ENCODE results near the gene LRP1B.

LRP1B gene

DNA sequence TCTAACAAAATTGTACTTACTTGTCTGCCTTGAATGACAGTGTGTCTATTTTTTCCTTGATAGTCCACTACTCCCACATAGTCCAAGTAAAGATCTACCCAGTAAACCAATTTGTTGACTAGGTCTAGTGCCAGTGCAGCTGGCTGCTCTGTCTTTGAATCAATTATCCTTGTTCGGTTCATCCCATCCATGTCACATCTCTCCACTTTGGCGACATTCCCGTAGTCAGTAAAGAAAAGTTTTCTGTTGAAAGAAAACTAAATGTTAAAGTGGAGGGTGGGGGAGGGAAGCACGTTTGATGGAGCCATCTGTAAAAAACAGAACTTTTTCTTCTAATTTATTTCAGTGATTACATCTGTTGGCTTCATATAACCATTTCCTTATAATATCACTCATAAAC lies 1068.8 kb downstream of the LRP1B start:
- Histone ChIP-seq H3K9me3 (ENCODE audit: insufficient read depth, low read depth, low read length) (no peaks in the 10 kb centered on the region), H3K4me3 (ENCODE audit: low read length) (no peak overlapping the region), H3K27ac (ENCODE audit: low read length) (no peak overlapping the region), H3K27me3 (ENCODE audit: insufficient read depth, low read length) (no peaks in the 10 kb centered on the region), H3K9ac (ENCODE audit: low read depth, low read length) (no peak overlapping the region), H3K4me1 (ENCODE audit: insufficient read depth, low read length) (peaks cover 6% of the 10 kb centered on the region; the same call in 1 of the 2 replicates), H3K36me3 (ENCODE audit: insufficient read depth, low read depth, low read length) (no peaks in the 10 kb centered on the region)

- Histone ChIP-seq H3K4me3 (ENCODE audit: low read length) (no peak overlapping the region), H3K9me3 (ENCODE audit: insufficient read depth, low read depth, low read length) (no peaks in the 10 kb centered on the region), H3K9ac (ENCODE audit: low read depth, low read length) (no peak overlapping the region), H3K4me1 (ENCODE audit: insufficient read depth, low read length) (peaks cover 3% of the 10 kb centered on the region; the same call in 1 of the 2 replicates), H3K27ac (ENCODE audit: low read length) (no peak overlapping the region), H3K27me3 (ENCODE audit: insufficient read depth, low read length) (no peaks in the 10 kb centered on the region), H3K36me3 (ENCODE audit: insufficient read depth, low read depth, low read length) (no peaks in the 10 kb centered on the region)
Observed at GRCh38 chr2:141058556-141058955, 1072.3 kb downstream of the LRP1B start.

DNA sequence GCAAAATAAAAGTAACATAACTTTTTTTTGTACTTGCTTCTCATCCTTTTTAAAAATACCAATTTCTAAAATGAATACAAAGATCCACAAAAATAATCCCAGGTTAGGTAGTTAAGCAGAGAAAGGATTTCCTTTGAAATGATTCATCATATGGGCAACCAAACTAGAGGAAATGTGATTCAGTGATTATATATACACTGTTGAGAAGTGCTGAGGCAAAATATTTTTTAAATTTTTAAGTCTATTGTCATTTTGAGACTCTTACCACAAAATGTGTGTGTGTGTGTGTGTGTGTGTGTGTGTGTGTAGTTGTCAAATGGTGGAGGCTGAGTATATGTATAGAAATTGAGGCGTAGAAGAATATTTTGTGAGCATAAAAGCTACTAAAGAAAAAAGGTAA lies 1075.3 kb downstream of the LRP1B start:
- no peak overlapping the region for H3K27ac ChIP-seq (ENCODE audit: low read length)
- no peaks in the 10 kb centered on the region for H3K36me3 ChIP-seq (ENCODE audit: insufficient read depth, low read depth, low read length)
- no peaks in the 10 kb centered on the region for H3K27me3 ChIP-seq (ENCODE audit: insufficient read depth, low read length)
- H3K4me3 ChIP-seq (ENCODE audit: low read length), result no peak overlapping the region
- no peak overlapping the region for H3K9ac ChIP-seq (ENCODE audit: low read depth, low read length)
- H3K9me3 ChIP-seq (ENCODE audit: insufficient read depth, low read depth, low read length), result no peaks in the 10 kb centered on the region
- no peaks in the 10 kb centered on the region for H3K4me1 ChIP-seq (ENCODE audit: insufficient read depth, low read length)

- Histone ChIP-seq H3K9ac (ENCODE audit: low read depth, low read length) (no peak overlapping the region), H3K36me3 (ENCODE audit: insufficient read depth, low read depth, low read length) (no peaks in the 10 kb centered on the region), H3K4me1 (ENCODE audit: insufficient read depth, low read length) (no peaks in the 10 kb centered on the region), H3K27ac (ENCODE audit: low read length) (no peak overlapping the region), H3K27me3 (ENCODE audit: insufficient read depth, low read length) (no peaks in the 10 kb centered on the region), H3K4me3 (ENCODE audit: low read length) (no peak overlapping the region), H3K9me3 (ENCODE audit: insufficient read depth, low read depth, low read length) (no peaks in the 10 kb centered on the region)
Observed at GRCh38 chr2:141048951-141049350, 1081.9 kb downstream of the LRP1B start.

GRCh38 chr2:141041281-141041680 lies 1089.5 kb downstream of the LRP1B start:
- Histone ChIP-seq H3K27ac (ENCODE audit: low read length) (no peak overlapping the region), H3K9me3 (ENCODE audit: insufficient read depth, low read depth, low read length) (no peaks in the 10 kb centered on the region), H3K4me1 (ENCODE audit: insufficient read depth, low read length) (no peaks in the 10 kb centered on the region; the same call in 1 of the 2 replicates), H3K9ac (ENCODE audit: low read depth, low read length) (no peak overlapping the region), H3K27me3 (ENCODE audit: insufficient read depth, low read length) (no peaks in the 10 kb centered on the region), H3K4me3 (ENCODE audit: low read length) (no peak overlapping the region), H3K36me3 (ENCODE audit: insufficient read depth, low read depth, low read length) (no peaks in the 10 kb centered on the region)

GRCh38 chr2:141038341-141038740 lies 1092.5 kb downstream of the LRP1B start:
- Histone ChIP-seq H3K4me3 (ENCODE audit: low read length) (no peak overlapping the region), H3K4me1 (ENCODE audit: insufficient read depth, low read length) (peaks cover 3% of the 10 kb centered on the region; the same call in 1 of the 2 replicates), H3K27ac (ENCODE audit: low read length) (no peak overlapping the region), H3K27me3 (ENCODE audit: insufficient read depth, low read length) (no peaks in the 10 kb centered on the region), H3K9ac (ENCODE audit: low read depth, low read length) (no peak overlapping the region), H3K9me3 (ENCODE audit: insufficient read depth, low read depth, low read length) (no peaks in the 10 kb centered on the region), H3K36me3 (ENCODE audit: insufficient read depth, low read depth, low read length) (no peaks in the 10 kb centered on the region)

DNA sequence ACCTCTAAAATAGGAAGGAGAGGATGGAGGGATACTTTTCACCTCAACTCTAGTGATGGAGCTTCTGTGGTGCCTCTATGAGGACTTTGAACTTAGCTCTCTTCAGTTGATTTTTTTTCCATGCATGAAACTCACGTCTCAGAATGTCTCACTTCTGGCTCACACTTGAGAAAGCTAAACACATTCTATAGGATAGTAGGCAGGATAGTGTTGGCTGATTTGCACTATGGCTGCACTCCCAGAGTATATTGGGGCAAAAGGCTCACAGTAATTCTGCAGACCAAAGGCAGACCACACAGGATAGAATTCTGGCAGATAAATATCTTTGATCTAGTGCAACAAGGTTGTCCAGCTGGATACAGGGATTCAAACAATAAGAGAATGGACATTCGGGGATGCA lies 1093.5 kb downstream of the LRP1B start:
- Histone ChIP-seq H3K4me1 (ENCODE audit: insufficient read depth, low read length) (peaks cover 3% of the 10 kb centered on the region; the same call in 1 of the 2 replicates), H3K36me3 (ENCODE audit: insufficient read depth, low read depth, low read length) (no peaks in the 10 kb centered on the region), H3K9me3 (ENCODE audit: insufficient read depth, low read depth, low read length) (no peaks in the 10 kb centered on the region), H3K9ac (ENCODE audit: low read depth, low read length) (no peak overlapping the region), H3K27ac (ENCODE audit: low read length) (no peak overlapping the region), H3K27me3 (ENCODE audit: insufficient read depth, low read length) (no peaks in the 10 kb centered on the region), H3K4me3 (ENCODE audit: low read length) (no peak overlapping the region)

DNA sequence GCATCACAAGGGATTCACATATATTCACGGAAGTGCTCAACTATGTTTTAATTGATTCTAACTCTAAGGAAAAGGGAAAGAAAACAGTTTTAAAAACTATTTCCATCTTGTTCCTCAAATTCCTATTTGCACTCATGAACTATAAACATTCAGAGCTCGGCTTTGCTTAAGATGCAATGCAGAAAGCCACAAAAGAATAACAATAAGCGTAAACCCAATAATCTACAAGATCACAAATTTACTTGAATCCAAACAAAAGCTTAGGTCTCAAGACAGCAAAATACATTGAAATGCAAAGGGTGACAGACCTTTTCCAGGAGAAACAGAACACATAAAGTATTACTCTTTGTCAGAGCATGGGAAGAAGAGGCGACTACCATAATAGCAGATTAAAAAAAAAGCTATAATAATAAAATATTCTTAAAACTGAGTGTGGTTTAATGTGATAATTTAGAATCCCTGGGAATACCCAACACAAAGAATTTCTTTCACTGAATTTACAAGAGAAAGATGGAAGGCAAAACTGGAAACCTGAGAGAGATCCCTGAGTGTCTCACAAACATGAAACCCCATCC lies 1094.9 kb downstream of the LRP1B start:
- H3K4me3 ChIP-seq (ENCODE audit: low read length), result no peak overlapping the region
- H3K27ac ChIP-seq (ENCODE audit: low read length), result no peak overlapping the region
- no peaks in the 10 kb centered on the region for H3K27me3 ChIP-seq (ENCODE audit: insufficient read depth, low read length)
- no peaks in the 10 kb centered on the region for H3K36me3 ChIP-seq (ENCODE audit: insufficient read depth, low read depth, low read length)
- H3K9ac ChIP-seq (ENCODE audit: low read depth, low read length), result no peak overlapping the region
- H3K4me1 ChIP-seq (ENCODE audit: insufficient read depth, low read length), result peaks cover 3% of the 10 kb centered on the region; the same call in 1 of the 2 replicates
- H3K9me3 ChIP-seq (ENCODE audit: insufficient read depth, low read depth, low read length), result no peaks in the 10 kb centered on the region

DNA sequence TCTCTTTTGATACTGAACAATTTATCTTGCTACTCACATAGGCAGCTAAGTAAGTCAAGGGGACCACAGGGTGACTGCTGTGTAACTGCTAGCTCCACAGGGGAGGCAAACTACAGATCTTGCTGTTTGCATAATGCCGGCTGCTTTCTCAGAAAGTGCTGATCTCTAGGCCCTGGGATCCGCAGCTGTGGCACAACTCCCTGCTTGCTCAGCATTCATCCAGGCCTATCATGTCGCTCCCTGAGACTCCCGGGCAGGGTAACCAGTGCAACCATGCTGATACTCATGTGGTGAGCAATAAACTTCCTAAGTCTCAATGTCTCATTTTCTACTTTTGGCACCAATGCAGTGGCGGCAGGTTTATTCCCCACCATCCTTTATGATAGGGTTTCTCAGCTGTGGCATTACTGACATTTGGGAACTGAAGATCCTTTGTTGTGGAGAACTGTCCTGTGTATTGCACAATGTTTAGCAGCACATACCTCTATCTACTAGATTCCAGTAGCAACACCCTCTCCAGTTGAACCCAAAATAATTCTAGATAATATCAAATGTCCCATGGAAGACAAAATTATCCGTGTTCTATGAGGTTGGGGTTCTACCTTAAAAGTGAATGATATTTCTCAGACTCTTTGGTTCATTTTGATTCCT lies 1101.3 kb downstream of the LRP1B start:
- no peaks in the 10 kb centered on the region; the same call in 1 of the 2 replicates for H3K9me3 ChIP-seq (ENCODE audit: insufficient read depth, low read depth, low read length)
- H3K27me3 ChIP-seq (ENCODE audit: insufficient read depth, low read length), result no peaks in the 10 kb centered on the region
- H3K4me3 ChIP-seq (ENCODE audit: low read length), result no peak overlapping the region
- no peak overlapping the region for H3K9ac ChIP-seq (ENCODE audit: low read depth, low read length)
- no peak overlapping the region for H3K27ac ChIP-seq (ENCODE audit: low read length)
- no peaks in the 10 kb centered on the region for H3K36me3 ChIP-seq (ENCODE audit: insufficient read depth, low read depth, low read length)
- no peaks in the 10 kb centered on the region; the same call in 1 of the 2 replicates for H3K4me1 ChIP-seq (ENCODE audit: insufficient read depth, low read length)

- H3K4me1 ChIP-seq (ENCODE audit: insufficient read depth, low read length), result no peaks in the 10 kb centered on the region; the same call in 1 of the 2 replicates
- no peaks in the 10 kb centered on the region for H3K36me3 ChIP-seq (ENCODE audit: insufficient read depth, low read depth, low read length)
- no peak overlapping the region for H3K9ac ChIP-seq (ENCODE audit: low read depth, low read length)
- no peak overlapping the region for H3K27ac ChIP-seq (ENCODE audit: low read length)
- H3K9me3 ChIP-seq (ENCODE audit: insufficient read depth, low read depth, low read length), result no peaks in the 10 kb centered on the region; the same call in 1 of the 2 replicates
- H3K27me3 ChIP-seq (ENCODE audit: insufficient read depth, low read length), result no peaks in the 10 kb centered on the region
- H3K4me3 ChIP-seq (ENCODE audit: low read length), result no peak overlapping the region
Observed at GRCh38 chr2:141027221-141027620, 1103.6 kb downstream of the LRP1B start.

- no peak overlapping the region for H3K9ac ChIP-seq (ENCODE audit: low read depth, low read length)
- no peaks in the 10 kb centered on the region for H3K27me3 ChIP-seq (ENCODE audit: insufficient read depth, low read length)
- H3K4me3 ChIP-seq (ENCODE audit: low read length), result no peak overlapping the region
- H3K4me1 ChIP-seq (ENCODE audit: insufficient read depth, low read length), result no peaks in the 10 kb centered on the region
- H3K36me3 ChIP-seq (ENCODE audit: insufficient read depth, low read depth, low read length), result no peaks in the 10 kb centered on the region
- H3K9me3 ChIP-seq (ENCODE audit: insufficient read depth, low read depth, low read length), result no peaks in the 10 kb centered on the region
- no peak overlapping the region for H3K27ac ChIP-seq (ENCODE audit: low read length)
Observed at GRCh38 chr2:141021611-141022010, 1109.2 kb downstream of the LRP1B start.

DNA sequence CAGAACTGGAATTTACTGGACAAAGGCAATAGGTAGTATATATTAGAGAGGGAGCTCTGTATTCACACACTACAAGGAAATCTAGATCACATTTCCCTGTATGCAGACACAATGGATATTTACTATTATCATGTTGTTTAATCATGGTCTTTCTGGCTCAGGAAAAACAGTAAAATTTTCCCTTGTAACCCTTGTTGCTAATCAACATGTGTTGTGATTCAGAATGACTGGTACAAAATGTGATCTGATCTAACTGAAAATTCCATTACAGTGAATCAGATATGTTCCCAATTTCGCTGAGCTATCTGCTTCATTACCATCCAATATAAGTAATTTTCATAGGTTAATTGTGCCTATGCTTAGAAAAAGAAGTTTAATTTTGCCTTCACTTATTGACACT lies 1109.7 kb downstream of the LRP1B start:
- H3K9ac ChIP-seq (ENCODE audit: low read depth, low read length), result no peak overlapping the region
- no peak overlapping the region for H3K4me3 ChIP-seq (ENCODE audit: low read length)
- no peaks in the 10 kb centered on the region for H3K36me3 ChIP-seq (ENCODE audit: insufficient read depth, low read depth, low read length)
- H3K9me3 ChIP-seq (ENCODE audit: insufficient read depth, low read depth, low read length), result no peaks in the 10 kb centered on the region
- no peaks in the 10 kb centered on the region for H3K4me1 ChIP-seq (ENCODE audit: insufficient read depth, low read length)
- H3K27ac ChIP-seq (ENCODE audit: low read length), result no peak overlapping the region
- H3K27me3 ChIP-seq (ENCODE audit: insufficient read depth, low read length), result no peaks in the 10 kb centered on the region
